A549 (cell line): Measurements from ENCODE around the gene FGF19.

ENCODE experiments used
- CTCF ChIP-seq: fragments of >200 bp; sonication (Bioruptor Twin); formaldehyde crosslinking; IDR thresholded peaks from 3 replicates; pipeline ENCODE4 v1.5.1; 2016
- EP300 ChIP-seq, 2 experiments: fragments of >200 bp; sonication (Bioruptor Twin); formaldehyde crosslinking; IDR thresholded peaks; 2 replicates in 1 of 2; 3 replicates in 1 of 2; pipeline ENCODE4 v1.6.1; 2016 to 2017
- NR3C1 ChIP-seq: fragments of >200 bp; sonication (Bioruptor Twin); formaldehyde crosslinking; IDR thresholded peaks from 3 replicates; pipeline ENCODE4 v1.6.1; 2017
- POLR2A ChIP-seq: IDR thresholded peaks from 2 replicates; pipeline ENCODE4 v1.6.1; 2012; ENCODE audit warnings: mild to moderate bottlenecking, low read length
- POLR2AphosphoS2 ChIP-seq: conservative IDR thresholded peaks from 2 replicates; pipeline ENCODE4 v1.6.1; 2012; ENCODE audit warnings: low read length, improper control_type of control experiment, inconsistent platforms
- RFX5 ChIP-seq: fragments of 450-650 bp; IDR thresholded peaks from 2 replicates; pipeline ENCODE4 v1.7.1; 2014; ENCODE audit warnings: antibody characterized with exemption, mild to moderate bottlenecking, moderate library complexity
- TF ChIP-seq, protein P1 (sequence below): fragments of 450-650 bp; IDR thresholded peaks from 2 replicates; pipeline ENCODE4 v1.6.1; 2014; ENCODE audit warnings: antibody characterized with exemption
- TF ChIP-seq, protein P2 (sequence below): IDR thresholded peaks from 2 replicates; pipeline ENCODE4 v1.6.1; 2012

DNA sequence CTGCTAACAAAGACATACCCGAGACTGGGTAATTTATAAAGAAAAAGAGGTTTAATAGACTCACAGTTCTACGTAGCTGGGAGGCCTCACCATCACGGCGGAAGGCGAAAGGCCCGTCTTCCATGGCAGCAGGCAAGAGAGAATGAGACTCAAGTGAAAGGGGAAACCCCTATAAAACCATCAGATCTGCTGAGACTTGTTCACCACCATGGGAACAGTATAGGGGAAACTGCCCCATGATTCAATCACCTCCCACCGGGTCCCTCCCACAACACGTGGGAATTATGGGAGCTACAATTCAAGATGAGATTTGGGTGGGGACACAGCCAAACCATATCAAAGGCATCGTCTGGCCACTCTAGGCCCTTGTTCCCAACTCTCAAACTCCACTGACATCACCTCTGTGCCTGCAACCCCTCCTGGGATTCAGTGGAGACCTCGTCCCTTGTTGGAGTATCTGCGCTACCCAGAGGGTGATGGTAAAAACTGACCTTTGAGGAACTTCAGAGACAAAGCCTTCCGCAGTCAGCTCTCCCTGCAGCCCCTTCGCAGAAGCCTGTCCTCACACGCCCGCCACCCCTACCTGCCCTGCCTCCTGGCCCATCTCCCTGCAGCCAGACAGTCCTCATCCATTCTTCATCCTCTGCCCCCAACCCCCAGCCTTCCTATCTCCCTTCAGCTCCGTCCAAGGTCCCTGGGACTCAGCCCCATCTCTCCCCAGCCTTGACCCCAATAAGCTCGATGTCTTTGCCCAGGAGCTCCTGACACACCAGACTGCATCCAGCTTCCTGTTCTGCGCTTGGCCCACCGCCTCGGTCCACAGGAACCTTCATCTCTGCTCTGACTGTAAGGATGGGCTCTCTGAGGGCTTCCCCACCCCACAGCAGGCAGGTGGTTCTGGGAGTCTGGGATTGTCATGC lies 47.0 kb downstream of the FGF19 start:
- TF ChIP-seq CTCF (no peak), RFX5 (no peak), POLR2AphosphoS2 (no peak), EP300 (IDR thresholded peaks at IDR 0.05) (no peak), POLR2A (no peak), NR3C1 (no peak)
- TF ChIP-seq, protein P1, sequence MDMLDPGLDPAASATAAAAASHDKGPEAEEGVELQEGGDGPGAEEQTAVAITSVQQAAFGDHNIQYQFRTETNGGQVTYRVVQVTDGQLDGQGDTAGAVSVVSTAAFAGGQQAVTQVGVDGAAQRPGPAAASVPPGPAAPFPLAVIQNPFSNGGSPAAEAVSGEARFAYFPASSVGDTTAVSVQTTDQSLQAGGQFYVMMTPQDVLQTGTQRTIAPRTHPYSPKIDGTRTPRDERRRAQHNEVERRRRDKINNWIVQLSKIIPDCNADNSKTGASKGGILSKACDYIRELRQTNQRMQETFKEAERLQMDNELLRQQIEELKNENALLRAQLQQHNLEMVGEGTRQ, result no peak
- TF ChIP-seq, protein P2, sequence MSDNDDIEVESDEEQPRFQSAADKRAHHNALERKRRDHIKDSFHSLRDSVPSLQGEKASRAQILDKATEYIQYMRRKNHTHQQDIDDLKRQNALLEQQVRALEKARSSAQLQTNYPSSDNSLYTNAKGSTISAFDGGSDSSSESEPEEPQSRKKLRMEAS, result no peak
